CD4-positive, alpha-beta T cell treated with Interleukin-15 for 1 hour (primary cell): ENCODE data around the gene CYBRD1.
"Not testable (repeated sequence)": the region's sequence is repeated elsewhere in the genome, so short reads cannot be mapped to it uniquely, and the experiment has no call there.

Experiments used
- DNase-seq: peaks from one replicate; pipeline ENCODE4 v3.0.0-alpha.2; 2020

The CYBRD1 gene, protein sequence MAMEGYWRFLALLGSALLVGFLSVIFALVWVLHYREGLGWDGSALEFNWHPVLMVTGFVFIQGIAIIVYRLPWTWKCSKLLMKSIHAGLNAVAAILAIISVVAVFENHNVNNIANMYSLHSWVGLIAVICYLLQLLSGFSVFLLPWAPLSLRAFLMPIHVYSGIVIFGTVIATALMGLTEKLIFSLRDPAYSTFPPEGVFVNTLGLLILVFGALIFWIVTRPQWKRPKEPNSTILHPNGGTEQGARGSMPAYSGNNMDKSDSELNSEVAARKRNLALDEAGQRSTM

GRCh38 chr2:171522052-171522787 lies at the start of gene CYBRD1:
TSS of gene CYBRD1 (plus strand) at chr2:171522474. CDS start at chr2:171522546, 72 bp downstream.
- no peak for DNase-seq

DNA sequence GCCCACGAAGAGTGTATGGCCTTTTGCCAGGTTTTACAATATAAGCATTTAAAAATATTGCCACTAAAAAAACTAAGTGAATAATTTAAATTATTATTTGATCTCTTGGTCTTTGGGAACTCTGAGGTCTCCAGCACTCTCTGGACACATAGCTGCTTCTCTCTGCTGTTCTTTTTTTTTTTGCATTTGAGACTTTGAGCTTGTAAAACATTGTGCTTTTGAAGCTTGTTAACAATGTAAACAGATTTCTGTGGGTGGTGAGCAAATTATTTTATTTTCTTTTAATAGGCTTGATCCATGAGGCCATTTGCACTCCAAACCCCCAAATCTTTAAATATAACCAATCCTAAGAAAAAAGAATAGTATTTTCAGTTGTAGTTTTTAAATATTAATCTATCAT lies 46.3 kb upstream of the CYBRD1 start:
- DNase-seq: no peak

DNA sequence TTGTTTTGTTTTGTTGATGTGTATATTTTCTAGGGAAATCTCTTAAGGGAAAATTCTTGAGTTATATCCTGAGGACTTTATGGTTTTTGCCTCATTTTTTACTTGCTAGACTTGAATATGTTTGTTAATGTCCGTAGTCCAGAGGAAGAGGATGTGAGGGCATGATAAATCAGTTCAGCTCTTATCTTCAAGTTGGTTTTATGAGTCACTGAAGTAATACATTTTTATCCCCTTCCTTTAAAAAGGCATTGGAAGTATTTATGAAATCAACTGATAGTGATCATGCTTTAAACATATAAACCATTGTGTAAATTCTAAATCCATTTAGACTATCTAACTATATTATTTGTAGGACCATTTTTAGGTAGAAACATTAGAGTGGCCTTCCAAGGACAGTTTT lies 43.9 kb upstream of the CYBRD1 start:
- DNase-seq: no peak

GRCh38 chr2:171479154-171479814 lies 43.0 kb upstream of the CYBRD1 start:
- no peak for DNase-seq

DNA sequence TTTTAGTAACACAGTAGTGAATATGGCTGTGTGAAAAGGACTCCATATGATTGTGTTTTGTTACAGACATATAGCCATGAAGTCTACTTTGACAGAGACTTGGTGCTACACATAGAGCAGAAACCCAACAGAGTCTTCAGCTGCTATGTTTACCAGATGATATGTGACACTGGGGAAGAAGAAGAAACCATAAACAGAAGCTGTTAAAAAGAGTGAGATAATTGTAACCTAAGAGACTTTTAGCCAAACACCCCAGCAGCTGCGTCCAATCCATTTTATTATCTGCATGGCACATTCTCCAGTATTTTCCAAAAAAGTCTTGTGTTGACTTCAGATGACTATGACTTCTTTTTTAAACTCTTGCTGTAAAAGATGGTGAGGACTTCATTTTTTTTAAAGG lies 41.4 kb upstream of the CYBRD1 start:
- DNase-seq: no peak

- no peak for DNase-seq
These were observed 40.0 kb upstream of the CYBRD1 start for GRCh38 chr2:171482308-171482707.

- DNase-seq: no peak
These were observed 39.4 kb upstream of the CYBRD1 start for GRCh38 chr2:171482877-171483276.

GRCh38 chr2:171483793-171484192 lies 38.5 kb upstream of the CYBRD1 start:
- DNase-seq: no peak

GRCh38 chr2:171485116-171485515 lies 37.2 kb upstream of the CYBRD1 start:
- no peak for DNase-seq

- no peak for DNase-seq
These were observed 35.1 kb upstream of the CYBRD1 start for GRCh38 chr2:171487201-171487600.

GRCh38 chr2:171487803-171488259 lies 34.4 kb upstream of the CYBRD1 start:
- no peak for DNase-seq

- no peak for DNase-seq
These were observed 31.7 kb upstream of the CYBRD1 start for GRCh38 chr2:171490577-171490976.

DNA sequence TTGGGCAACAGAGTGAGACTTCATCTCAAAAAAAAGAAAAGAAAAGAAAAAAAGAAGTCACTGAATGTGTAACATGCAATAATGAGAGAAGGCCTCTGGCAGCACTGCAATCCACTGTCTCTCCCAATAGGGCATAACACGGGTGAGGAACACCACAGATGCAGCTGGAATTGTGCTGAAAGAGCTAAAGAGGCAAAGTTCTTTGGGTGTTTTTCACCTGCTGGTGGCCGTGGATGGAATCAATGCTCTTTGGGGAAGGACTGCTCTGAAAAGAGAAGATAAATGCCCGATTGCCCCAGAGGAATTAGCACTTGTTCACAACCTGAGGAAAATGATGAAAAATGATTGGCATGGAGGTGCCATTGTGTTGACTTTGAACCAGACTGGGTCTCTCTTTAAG lies 31.0 kb upstream of the CYBRD1 start:
- no peak for DNase-seq

DNA sequence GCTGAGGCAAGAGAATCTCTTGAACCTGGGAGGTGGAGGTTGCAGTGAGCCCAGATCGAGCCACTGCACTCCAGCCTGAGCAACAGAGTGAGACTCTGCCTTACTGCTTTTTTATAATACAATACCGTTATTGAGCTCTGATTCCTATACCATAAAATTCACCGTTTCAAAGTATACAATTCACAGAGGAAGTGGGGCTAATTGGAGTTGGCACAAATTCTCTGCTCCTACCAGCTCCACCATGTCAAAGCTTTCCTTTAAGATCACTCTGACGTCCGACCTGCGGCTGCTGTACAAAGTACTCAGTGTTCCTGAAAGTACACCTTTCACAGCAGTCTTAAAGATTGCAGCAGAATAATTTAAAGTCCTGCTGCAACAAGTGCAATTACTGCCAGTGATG lies 29.6 kb upstream of the CYBRD1 start:
- no peak for DNase-seq

GRCh38 chr2:171497664-171498063 lies 24.6 kb upstream of the CYBRD1 start:
- not testable (repeated sequence) for DNase-seq

DNA sequence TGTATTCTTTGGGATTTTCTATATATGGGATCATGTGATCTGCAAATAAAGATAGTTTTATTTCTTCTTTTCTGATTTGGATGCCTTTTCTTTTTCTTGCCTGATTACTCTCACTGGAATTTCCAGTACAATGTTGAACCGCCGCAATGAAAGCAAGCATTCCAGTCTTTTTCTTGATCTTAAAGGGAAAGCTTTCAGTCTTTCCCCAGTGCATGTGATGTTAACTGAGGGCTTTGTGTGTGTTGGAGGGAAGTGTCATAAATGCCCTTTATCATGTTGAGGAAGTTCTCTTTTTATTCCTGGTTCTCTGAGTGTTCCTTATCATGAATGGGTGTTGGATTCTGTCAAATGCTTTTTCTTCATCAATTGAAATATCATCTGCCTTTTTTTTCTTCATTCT lies 16.9 kb upstream of the CYBRD1 start:
- no peak for DNase-seq

DNA sequence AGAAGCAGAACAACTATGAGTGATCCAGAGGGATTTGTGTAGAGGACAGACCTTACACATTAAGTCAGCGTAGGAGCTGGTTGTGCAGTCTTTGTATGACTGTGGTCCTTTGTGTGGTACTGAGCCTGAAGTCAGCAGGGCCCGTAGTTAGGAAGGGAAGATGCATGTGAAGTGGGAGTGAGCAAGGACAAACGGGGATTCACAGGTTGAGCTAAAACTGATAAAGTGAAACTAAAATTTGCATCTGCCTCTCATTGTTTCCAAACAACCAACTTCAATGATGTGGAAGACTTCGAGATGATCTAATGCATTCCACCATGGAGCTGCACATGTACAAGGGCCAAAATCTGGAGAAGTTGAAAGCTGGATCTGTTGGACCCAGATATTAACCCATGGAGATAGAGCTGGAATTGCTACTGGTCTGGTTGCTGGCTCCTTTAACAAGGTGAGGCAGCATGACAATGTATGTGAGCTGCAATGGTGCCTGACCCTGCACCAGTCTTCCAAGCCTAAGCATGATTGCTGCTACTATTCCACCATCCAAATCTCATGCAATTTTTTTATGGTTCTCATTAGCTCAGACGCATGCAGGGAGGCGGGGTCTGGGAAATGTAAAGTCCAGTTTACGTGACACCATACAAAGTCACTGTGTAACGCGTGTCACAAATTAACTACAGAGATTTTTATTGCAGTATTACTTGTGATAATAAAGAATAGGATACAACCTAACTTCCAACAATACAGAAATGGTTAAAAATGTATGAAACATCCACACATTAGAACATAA lies 12.1 kb upstream of the CYBRD1 start:
- no peak for DNase-seq

- no peak for DNase-seq
These were observed 10.3 kb upstream of the CYBRD1 start for GRCh38 chr2:171512014-171512413.

DNA sequence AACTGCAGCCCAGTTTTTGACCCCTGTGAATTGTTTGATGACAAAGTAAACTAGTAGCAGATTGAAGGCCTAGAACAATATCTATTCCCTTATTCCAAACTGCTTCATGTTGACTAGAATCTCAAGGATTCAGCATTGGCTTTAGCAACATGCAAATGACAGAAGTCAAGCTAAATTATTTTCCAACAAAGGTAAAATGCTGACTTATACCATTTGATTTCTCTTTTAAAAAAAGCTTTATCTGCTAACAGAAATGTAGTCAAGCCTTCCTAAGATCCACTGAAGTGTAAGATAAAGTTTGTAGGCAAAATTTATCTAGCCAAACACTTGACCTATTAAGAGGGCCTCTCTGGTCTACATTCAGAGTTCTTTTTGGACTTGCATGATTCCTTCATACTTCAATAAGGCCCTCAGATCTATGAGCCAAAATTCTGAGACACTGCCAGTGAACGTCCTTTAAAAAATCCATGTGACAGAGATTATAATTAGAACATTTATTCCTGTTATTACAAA lies 9.5 kb upstream of the CYBRD1 start:
- no peak for DNase-seq

DNA sequence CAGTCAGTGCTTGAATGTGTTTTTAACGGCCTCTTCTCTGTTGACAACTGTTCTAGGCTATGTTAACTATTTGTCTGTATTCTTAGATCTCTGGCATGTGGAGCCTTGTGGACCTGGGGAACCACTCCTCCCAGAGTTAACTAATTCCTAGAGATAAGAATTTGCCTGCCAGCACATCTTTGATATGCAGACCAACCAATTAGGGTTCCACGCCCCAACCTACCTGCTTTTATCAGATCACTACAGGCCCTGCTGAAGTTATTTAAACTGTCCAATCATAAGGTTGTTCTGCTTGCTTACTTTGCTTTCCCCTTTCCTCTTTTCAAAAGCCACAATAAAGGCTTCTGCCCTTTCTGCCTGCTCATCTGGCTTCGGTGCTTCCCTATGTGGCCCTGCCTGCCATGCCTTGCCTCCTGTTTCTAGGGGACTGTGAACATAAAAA lies 8.5 kb upstream of the CYBRD1 start:
- no peak for DNase-seq

GRCh38 chr2:171514908-171515582 lies 7.2 kb upstream of the CYBRD1 start:
- no peak for DNase-seq

DNA sequence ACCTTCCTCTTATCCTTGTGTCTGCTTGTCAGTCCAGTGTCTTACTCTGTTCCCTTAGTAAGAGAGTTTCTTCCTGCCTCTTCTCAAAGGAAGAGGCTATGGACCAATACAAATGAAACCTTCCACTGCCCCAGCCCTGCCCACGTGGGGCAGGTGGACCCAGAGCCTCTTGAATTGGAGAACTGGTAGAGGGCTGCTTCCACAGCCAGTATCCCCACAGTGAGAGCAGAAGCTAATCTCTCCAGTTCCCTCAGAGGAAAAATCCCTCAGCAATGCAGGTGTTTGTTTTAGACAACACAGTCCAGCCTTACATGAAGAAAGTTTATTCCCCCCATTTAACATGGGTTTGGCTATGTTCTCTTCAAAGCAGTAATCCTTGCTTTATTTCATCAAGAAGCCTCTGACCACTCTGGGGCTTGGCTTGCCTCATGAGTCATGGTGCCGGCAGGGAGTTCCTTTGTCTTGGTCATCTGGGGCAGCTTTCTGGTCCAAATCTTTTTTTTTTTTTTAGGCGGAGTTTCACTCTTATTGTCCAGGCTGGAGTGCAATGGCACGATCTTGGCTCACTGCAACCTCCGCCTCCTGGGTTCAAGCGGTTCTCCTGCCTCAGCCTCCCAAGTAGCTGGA lies 6.5 kb upstream of the CYBRD1 start:
- no peak for DNase-seq
